ENCODE data around the gene CCDC190. TPM values are rescaled to one million over a fixed set of nuclear protein-coding genes. Genes with fewer than 3 reads are reported as not detected.

CCDC190 gene
- polyA plus RNA-seq, 1 of the 3 experiments (the other 2 are of a cell fraction) = 0.21 TPM

DNA sequence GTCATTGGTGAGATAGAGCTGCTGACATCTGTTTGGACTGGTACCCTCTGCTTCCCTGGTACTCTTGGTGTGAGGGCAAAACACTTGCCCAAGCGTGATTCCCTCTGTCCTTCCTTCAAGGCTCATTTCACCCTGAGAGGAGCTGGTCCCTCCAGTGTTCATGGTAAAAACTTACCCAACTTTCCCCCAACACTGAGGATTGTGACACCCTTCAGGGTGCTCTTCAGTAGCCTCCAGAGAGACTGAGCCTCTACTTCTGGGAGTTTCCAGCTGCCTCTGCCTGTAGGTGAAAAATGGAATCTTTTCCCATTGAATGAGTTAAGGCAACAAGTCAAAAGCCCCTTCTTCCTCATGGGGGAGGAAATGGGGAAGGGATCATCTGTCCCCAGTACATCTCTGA, 9.6 kb downstream of the CCDC190 start:
- no peaks in the 10 kb centered on the region for H3K27me3 ChIP-seq (ENCODE audit: insufficient read depth)
- H3K9me2 ChIP-seq = no peaks in the 10 kb centered on the region
- H3K79me2 ChIP-seq (ENCODE audit: insufficient read depth) = no peaks in the 10 kb centered on the region
- H3K27ac ChIP-seq (ENCODE audit: low read depth in 2 of 2, low read length in 1 of 2) = no peak overlapping the region
- TF ChIP-seq RXRA (IDR thresholded peaks at IDR 0.05; ENCODE audit: borderline replicate concordance, low read depth) = no peak
- TF ChIP-seq NFIC (IDR thresholded peaks at IDR 0.05; ENCODE audit: borderline replicate concordance) = no peak
- TF ChIP-seq, protein P1, sequence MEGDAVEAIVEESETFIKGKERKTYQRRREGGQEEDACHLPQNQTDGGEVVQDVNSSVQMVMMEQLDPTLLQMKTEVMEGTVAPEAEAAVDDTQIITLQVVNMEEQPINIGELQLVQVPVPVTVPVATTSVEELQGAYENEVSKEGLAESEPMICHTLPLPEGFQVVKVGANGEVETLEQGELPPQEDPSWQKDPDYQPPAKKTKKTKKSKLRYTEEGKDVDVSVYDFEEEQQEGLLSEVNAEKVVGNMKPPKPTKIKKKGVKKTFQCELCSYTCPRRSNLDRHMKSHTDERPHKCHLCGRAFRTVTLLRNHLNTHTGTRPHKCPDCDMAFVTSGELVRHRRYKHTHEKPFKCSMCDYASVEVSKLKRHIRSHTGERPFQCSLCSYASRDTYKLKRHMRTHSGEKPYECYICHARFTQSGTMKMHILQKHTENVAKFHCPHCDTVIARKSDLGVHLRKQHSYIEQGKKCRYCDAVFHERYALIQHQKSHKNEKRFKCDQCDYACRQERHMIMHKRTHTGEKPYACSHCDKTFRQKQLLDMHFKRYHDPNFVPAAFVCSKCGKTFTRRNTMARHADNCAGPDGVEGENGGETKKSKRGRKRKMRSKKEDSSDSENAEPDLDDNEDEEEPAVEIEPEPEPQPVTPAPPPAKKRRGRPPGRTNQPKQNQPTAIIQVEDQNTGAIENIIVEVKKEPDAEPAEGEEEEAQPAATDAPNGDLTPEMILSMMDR (IDR thresholded peaks at IDR 0.05) = no peak
- TF ChIP-seq, protein P2, sequence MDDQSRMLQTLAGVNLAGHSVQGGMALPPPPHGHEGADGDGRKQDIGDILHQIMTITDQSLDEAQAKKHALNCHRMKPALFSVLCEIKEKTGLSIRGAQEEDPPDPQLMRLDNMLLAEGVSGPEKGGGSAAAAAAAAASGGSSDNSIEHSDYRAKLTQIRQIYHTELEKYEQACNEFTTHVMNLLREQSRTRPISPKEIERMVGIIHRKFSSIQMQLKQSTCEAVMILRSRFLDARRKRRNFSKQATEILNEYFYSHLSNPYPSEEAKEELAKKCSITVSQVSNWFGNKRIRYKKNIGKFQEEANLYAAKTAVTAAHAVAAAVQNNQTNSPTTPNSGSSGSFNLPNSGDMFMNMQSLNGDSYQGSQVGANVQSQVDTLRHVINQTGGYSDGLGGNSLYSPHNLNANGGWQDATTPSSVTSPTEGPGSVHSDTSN (IDR thresholded peaks at IDR 0.05) = no peak
- TF ChIP-seq NRF1 (IDR thresholded peaks at IDR 0.05; ENCODE audit: low read depth, low read length) = no peak
- TF ChIP-seq YY1 (IDR thresholded peaks at IDR 0.05; ENCODE audit: low read depth) = no peak
- TF ChIP-seq SMC3 (IDR thresholded peaks at IDR 0.05; ENCODE audit: low read depth, low read length) = no peak
- TF ChIP-seq FOXM1 (IDR thresholded peaks at IDR 0.05; ENCODE audit: low read depth) = no peak
- no peak for TF ChIP-seq EZH2phosphoT487 (IDR thresholded peaks at IDR 0.05; ENCODE audit: borderline replicate concordance, low read depth)
- TF ChIP-seq RFX5 (IDR thresholded peaks at IDR 0.05; ENCODE audit: low read length) = no peak
- no peak for TF ChIP-seq POLR2AphosphoS5 (IDR thresholded peaks at IDR 0.05; ENCODE audit: low read depth, low read length)
- TF ChIP-seq, protein P3, sequence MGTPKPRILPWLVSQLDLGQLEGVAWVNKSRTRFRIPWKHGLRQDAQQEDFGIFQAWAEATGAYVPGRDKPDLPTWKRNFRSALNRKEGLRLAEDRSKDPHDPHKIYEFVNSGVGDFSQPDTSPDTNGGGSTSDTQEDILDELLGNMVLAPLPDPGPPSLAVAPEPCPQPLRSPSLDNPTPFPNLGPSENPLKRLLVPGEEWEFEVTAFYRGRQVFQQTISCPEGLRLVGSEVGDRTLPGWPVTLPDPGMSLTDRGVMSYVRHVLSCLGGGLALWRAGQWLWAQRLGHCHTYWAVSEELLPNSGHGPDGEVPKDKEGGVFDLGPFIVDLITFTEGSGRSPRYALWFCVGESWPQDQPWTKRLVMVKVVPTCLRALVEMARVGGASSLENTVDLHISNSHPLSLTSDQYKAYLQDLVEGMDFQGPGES (IDR thresholded peaks at IDR 0.05; ENCODE audit: low read depth, low read length) = no peak
- H3K4me2 ChIP-seq = no peak overlapping the region
- peaks cover 21% of the 10 kb centered on the region for H3F3A ChIP-seq (replicated peaks; ENCODE audit: insufficient read depth)
- no peak overlapping the region for H3K4me3 ChIP-seq (ENCODE audit: low read depth in 2 of 2, low read length in 1 of 2)
- no peak overlapping the region for H3K9ac ChIP-seq
- H3K4me1 ChIP-seq (ENCODE audit: control insufficient read depth in 1 of 2, insufficient read depth in 2 of 2, low read depth in 1 of 2, low read length in 1 of 2) = peaks cover 12 to 22% of the 10 kb centered on the region in 2 experiments
- no peak overlapping the region for H2AFZ ChIP-seq (ENCODE audit: low read depth)
- DNase-seq = no peak
- CTCF ChIA-PET = interaction anchor here (0.7 to 4.6 kb wide), 4 partner anchors 66 to 508 kb away, joined by 3 to 77 read pairs (median 4); partner anchors contain the start of gene DDR2
- H3K36me3 ChIP-seq (replicated peaks in 1 of 2; ENCODE audit: control insufficient read depth in 1 of 2, insufficient read depth in 2 of 2, low read length in 1 of 2) = no peaks in the 10 kb centered on the region
- no peaks in the 10 kb centered on the region for H3K9me3 ChIP-seq
- H4K20me1 ChIP-seq (ENCODE audit: insufficient read depth) = no peaks in the 10 kb centered on the region
- POLR2A ChIA-PET = no interaction called here
- 75% methylated on average over 1 of the region's 1 CpG for WGBS (ENCODE audit: low lambda C conversion rate)

DNA sequence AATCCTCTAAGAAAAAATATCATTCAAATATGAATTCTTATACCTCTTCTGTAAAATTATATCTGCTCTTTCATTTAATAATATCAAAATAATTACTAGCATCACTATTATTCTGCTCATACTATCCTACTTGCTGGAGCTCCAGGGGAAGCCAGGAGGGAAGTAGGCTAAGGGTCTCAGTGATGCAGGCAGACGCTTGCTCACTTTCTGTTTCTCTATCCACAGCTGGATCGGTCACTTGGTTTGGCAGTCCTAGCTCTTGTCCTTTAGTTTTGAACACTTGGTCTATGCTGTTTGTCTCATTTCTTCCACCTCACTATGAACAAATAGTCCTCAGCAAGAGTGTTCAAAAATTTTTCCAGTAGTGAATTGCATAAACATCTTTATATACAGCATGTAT, 11.3 kb downstream of the CCDC190 start:
- Histone ChIP-seq H3K27me3 (ENCODE audit: insufficient read depth) (no peaks in the 10 kb centered on the region), H3K4me3 (ENCODE audit: low read depth in 2 of 2, low read length in 1 of 2) (no peak overlapping the region), H3K36me3 (replicated peaks in 1 of 2; ENCODE audit: control insufficient read depth in 1 of 2, insufficient read depth in 2 of 2, low read length in 1 of 2) (no peaks in the 10 kb centered on the region), H3F3A (replicated peaks; ENCODE audit: insufficient read depth) (peaks cover 14% of the 10 kb centered on the region), H4K20me1 (ENCODE audit: insufficient read depth) (no peaks in the 10 kb centered on the region), H3K4me2 (no peak overlapping the region), H3K9me2 (no peaks in the 10 kb centered on the region), H3K79me2 (ENCODE audit: insufficient read depth) (no peaks in the 10 kb centered on the region), H3K27ac (ENCODE audit: low read depth in 2 of 2, low read length in 1 of 2) (no peak overlapping the region), H3K9ac (no peak overlapping the region), H2AFZ (ENCODE audit: low read depth) (no peak overlapping the region; the same call in 1 of the 2 replicates), H3K4me1 (ENCODE audit: control insufficient read depth in 1 of 2, insufficient read depth in 2 of 2, low read depth in 1 of 2, low read length in 1 of 2) (peaks cover 14 to 20% of the 10 kb centered on the region in 2 experiments), H3K9me3 (no peaks in the 10 kb centered on the region)
- CTCF ChIA-PET = interaction anchor here (0.6 to 6.5 kb wide), 7 partner anchors 8 to 466 kb away, joined by 3 to 85 read pairs (median 13); partner anchors contain the start of gene CCDC190
- 72% methylated on average over 2 of the region's 2 CpGs for WGBS (ENCODE audit: low lambda C conversion rate)
- no peak for DNase-seq
- TF ChIP-seq EP300 (IDR thresholded peaks at IDR 0.05; ENCODE audit: borderline replicate concordance in 1 of 2, low read depth in 1 of 2, low read length in 1 of 2) (no peak), SIN3A (IDR thresholded peaks at IDR 0.05; ENCODE audit: borderline replicate concordance, low read depth, low read length) (no peak), EZH2phosphoT487 (IDR thresholded peaks at IDR 0.05; ENCODE audit: borderline replicate concordance, low read depth) (no peak), FOXM1 (IDR thresholded peaks at IDR 0.05; ENCODE audit: low read depth) (no peak)
- POLR2A ChIA-PET = no interaction called here

All from SK-N-SH (cell line).